Ovary (tissue), 3 donors: ENCODE measurements around the gene ZNF385D.

ENCODE experiments used
- CTCF ChIP-seq, 3 donors: fragments of 450-650 bp in 2 of 3; fragments of 200-600 bp in 1 of 3; IDR thresholded peaks; one replicate each; pipeline versions ENCODE4 v1.5.1 to v1.8.0; 2016 to 2022; ENCODE audit warnings: antibody characterized with exemption in 3 of 3, mild to moderate bottlenecking in 1 of 3
- EP300 ChIP-seq: sonication (generic); formaldehyde crosslinking; IDR thresholded peaks from one replicate; pipeline ENCODE4 v1.6.1; 2017; ENCODE audit warnings: antibody characterized with exemption
- POLR2A ChIP-seq: fragments of 450-650 bp; IDR thresholded peaks from one replicate; pipeline ENCODE4 v1.6.1; 2017; ENCODE audit warnings: antibody characterized with exemption, mild to moderate bottlenecking, moderate library complexity
- donor health status: DM: no; HTN: no; CAD: no.

- TF ChIP-seq CTCF (IDR thresholded peaks at IDR 0.05) (no peak), POLR2A (no peak), EP300 (no peak)
Measured at GRCh38 chr3:21393683-21394311, 357.2 kb downstream of the ZNF385D start.
